NCI-H526 treated with DMSO at 0.1 percent for 48 hours (cell line): Measurements from ENCODE around the gene AGAP1.
"Not testable (repeated sequence)": the region's sequence is repeated elsewhere in the genome, so short reads cannot be mapped to it uniquely, and the experiment has no call there.

Experiments used
- DNase-seq: peaks from one replicate; lab custom pipeline; 2025; lab: John Stamatoyannopoulos, UW

AGAP1 gene

GRCh38 chr2:235946590-235946989 is 452.7 kb downstream of the AGAP1 start:
- DNase-seq = no peak

- not testable (repeated sequence) for DNase-seq
Observed at GRCh38 chr2:235947055-235947454, 453.2 kb downstream of the AGAP1 start.

GRCh38 chr2:235949567-235950472 is 456.0 kb downstream of the AGAP1 start:
- no peak for DNase-seq

DNA sequence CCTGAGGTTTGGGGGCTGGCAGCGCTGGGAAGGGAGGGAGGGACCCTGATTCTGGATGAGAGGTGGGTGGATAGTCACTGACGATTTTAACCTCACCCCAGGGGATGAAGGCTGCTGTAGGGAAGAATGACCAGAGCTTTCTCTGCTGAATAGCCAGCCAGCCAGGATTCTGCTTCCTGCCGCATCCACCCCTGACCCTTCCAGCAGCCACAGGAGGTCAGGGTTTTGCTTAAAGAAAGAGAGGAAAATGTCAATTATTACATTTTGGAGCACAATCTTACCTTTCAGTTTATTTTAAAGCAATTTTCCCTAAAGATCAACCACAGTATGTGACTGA is 456.6 kb downstream of the AGAP1 start:
- no peak for DNase-seq

GRCh38 chr2:235951493-235951892 is 457.6 kb downstream of the AGAP1 start:
- no peak for DNase-seq

- DNase-seq = peak; percentile 86
Observed at GRCh38 chr2:235951982-235952381, 458.1 kb downstream of the AGAP1 start.

DNA sequence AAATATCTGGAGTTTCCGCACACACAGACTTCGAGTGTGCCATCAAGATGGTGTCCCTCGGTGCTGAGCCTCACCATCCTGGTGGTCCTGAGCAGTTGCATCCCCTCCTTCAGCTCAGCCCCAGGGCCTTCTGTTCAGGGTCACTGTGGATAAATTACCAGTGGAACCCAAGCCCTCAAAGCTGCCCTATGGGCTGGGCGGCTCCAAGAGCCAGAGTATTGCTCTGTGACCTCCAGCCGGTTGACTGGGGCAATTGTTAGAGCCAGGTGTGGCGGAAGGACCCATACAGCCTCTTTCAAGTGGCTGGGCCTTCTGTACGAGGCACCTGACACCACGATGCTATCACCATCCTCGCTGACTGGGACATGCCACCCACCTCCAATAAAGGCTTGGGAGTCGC is 458.9 kb downstream of the AGAP1 start:
- no peak for DNase-seq

GRCh38 chr2:235954281-235954680 is 460.4 kb downstream of the AGAP1 start:
- no peak for DNase-seq

- no peak for DNase-seq
Observed at GRCh38 chr2:235954888-235955480, 461.1 kb downstream of the AGAP1 start.

DNA sequence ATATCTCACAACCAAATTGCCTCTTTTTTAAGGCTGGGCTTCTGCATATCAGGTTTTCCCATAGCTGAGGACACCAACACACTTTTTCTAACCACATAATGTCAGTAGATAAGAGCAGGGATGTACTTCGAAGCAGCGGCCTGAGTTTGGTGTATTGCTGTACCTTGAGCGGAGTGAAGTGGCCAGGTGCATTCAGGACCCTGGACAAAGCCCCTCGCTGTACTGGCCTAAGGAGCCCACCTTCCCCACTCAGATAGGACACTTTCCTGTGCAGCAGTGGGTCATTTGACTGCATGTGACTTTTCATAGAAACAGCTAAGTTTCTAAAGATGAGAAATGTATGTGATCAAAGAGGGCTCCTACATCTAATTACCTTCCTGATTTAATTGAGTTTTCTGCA is 461.8 kb downstream of the AGAP1 start:
- no peak for DNase-seq

DNA sequence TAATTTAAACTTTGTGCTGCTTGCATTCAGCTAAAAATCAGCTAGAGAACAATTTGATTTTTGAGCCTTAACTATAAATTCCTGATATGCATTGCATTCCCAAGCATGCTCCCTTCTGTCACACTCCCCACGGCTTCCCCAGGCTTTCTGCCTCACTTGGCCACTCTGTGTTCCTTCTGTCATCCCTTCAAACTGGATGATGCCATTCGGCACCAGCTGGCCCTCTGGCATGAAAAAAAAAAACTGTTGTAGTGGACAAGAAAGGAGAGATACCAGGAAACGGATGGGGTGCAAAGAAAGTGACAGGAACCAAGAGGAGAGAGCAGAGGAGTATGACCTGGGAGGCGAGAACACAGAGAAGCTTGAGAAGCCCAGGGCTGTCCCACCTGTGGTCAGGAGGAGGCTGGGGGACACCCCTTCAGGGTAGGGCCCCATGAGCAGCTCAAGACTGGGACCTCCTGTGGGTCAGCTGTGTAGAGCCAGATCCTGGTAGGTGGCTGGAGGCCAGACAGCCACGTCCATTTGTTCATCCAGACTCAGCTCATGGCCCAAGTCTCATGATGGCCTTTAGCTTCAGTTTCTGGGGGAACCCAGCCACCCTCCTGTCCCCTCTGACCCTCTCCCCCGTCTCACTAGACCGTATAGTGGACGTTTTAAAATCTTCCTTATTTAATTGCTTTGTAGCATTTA is 462.6 kb downstream of the AGAP1 start:
- DNase-seq = no peak

- no peak for DNase-seq
Observed at GRCh38 chr2:235957251-235957650, 463.4 kb downstream of the AGAP1 start.

GRCh38 chr2:235958221-235958930 is 464.5 kb downstream of the AGAP1 start:
- DNase-seq = no peak

DNA sequence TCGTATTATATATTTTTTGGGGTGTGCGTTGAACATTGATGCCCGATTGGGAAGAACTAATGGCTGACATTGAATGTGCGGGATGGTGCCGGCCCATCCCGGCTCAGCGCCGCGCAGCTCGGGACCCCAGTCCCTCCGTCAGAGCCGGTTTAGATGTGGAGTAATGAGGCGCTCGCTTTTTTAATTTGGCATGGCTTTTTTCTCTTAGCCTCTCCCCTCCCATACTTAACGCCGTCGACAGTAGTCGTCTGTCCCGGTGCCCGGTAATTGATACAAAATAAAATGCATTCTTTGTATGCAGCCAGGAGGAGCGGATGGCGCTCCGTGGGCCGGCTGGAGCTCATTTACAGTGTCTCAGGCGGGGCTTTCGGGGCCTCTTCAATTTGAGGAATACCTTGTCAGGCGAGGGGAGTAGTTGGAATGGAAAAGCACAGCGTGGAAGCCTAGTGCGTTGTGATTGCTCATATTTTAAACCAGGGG is 465.1 kb downstream of the AGAP1 start:
- DNase-seq = no peak

DNA sequence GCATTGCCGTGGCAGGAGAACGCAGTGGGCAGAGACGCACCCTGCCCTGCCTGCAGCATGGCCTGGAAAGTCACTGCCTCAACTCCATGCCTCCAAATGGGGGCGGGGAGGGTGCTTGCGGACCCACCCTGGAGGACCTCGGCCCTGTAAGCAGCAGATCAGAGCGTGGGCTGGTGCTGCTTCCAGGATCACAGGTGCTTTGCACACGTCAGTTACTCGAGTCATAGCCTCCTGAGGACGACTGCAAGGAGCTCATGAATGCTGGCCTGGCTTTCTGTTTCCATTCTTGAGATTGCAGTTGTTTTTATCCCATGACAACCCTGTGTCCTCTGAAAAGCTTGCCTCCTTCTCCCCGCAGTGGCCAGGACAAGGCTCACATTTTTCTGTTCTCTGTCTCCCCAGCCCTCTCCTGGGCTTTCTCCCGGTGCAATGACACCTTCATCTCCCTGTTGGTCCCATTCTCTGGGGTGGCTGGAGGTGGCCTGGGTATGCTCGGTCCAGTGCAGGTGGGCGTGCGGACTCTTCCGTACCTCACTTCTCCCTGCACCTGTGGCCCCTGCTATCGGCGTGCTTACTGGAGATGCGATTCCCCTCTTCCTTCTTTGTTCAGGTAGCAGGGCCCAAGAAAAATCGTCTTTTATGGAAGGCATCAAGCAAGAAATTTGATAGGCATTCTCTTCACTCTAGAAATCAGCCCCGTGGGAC is 466.3 kb downstream of the AGAP1 start:
- no peak for DNase-seq

- DNase-seq = no peak
Observed at GRCh38 chr2:235960716-235961640, 467.1 kb downstream of the AGAP1 start.

GRCh38 chr2:235961711-235962110 is 467.9 kb downstream of the AGAP1 start:
- DNase-seq = no peak

DNA sequence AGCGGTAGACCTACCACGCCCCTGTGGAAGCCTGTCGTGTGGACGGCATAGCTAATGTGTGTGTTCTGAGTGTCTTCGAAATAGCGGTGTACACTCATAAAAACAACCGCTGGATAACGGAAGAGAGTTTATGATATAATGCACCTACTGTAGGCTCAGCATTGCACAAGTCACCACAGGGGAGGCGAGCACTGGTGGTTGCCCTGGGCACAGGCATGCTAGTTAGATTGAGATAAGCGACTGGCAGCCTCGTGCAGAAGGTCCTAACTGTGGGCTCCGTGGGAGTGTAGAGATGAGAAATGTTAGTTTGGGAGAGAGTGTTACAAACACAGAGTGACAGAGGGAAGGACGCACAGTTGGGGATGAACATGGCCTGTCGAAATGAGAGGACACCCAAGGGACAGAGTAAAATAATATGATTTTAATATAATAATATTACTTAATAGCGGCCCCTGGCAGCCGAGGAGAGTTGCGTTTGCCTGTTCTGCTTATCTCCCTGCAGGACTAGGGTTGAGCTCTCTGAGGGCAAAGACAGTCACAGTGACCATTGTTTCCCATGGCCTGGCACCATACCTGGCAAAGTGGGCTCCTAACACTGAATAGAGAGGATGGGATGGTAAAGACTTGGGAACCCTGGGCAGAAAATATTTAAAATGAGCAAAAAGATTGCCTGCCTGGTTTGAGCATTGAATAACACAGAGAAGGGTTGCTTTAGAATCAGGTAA is 470.2 kb downstream of the AGAP1 start:
- DNase-seq = no peak

- DNase-seq = no peak
Observed at GRCh38 chr2:235964787-235965390, 471.0 kb downstream of the AGAP1 start.
